Fibroblast of skin of abdomen (primary cell): ENCODE measurements around the gene ENSA.
"Not testable (repeated sequence)": the region's sequence is repeated elsewhere in the genome, so short reads cannot be mapped to it uniquely, and the experiment has no call there.

Source experiments
- DNase-seq: peaks from one replicate; pipeline ENCODE4 v3.0.0-alpha.2; 2013

ENSA gene

DNA sequence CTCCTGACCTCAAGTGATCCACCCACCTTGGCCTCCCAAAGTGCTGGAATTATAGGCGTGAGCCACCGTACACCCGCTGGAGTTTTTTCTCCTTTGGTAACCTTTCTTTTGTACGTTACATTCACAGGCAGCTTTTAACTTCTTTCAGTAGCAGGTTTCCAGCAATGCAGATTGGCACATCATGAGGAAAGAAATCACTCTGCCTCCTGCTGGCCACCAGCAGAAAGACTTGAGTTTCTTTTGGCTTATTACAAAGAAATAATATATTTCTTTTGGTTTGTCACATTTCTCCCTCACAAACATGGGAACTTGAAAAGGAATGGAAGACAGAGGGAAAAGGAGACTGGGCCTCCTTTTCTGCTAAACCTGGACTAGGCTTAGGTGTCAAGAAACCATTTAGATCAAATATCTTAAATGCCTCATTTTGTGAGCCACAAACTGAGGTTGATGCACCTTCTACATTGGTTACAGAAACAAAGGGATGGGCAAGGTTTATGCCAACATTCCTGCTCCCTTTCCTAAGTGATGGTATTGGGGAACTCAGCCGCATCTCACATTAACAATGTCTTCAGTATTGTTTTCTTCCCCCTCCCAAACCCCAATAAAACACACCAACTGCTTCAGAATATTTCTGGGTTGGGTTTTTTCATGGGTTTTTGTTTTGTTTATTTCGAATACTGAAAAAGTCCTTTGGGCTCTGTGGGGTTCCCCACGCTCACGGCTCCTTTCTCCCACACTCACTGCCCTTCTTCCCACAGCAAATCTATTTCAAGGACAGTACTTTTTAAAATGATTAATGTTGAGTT lies 7.7 kb downstream of the ENSA start:
- peak; percentile 59 for DNase-seq

DNA sequence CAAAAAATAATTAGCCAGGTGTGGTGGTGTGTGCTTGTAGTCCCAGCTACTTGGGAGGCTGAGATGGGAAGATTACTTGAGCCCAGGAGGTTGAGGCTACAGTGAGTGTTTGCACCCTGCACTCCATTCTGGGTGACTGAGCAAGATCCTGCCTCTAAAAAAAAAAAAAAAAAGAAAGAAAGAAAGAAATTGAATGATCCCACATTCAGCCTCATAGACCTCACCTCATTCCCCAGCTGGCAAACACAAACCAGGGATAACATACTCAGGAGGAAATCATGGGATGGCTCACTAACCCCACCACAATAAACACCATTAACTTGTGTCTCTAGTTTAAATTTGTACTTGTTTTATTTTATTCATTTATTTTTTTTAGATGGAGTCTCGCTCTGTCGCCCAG lies 8.5 kb downstream of the ENSA start:
- no peak for DNase-seq

DNA sequence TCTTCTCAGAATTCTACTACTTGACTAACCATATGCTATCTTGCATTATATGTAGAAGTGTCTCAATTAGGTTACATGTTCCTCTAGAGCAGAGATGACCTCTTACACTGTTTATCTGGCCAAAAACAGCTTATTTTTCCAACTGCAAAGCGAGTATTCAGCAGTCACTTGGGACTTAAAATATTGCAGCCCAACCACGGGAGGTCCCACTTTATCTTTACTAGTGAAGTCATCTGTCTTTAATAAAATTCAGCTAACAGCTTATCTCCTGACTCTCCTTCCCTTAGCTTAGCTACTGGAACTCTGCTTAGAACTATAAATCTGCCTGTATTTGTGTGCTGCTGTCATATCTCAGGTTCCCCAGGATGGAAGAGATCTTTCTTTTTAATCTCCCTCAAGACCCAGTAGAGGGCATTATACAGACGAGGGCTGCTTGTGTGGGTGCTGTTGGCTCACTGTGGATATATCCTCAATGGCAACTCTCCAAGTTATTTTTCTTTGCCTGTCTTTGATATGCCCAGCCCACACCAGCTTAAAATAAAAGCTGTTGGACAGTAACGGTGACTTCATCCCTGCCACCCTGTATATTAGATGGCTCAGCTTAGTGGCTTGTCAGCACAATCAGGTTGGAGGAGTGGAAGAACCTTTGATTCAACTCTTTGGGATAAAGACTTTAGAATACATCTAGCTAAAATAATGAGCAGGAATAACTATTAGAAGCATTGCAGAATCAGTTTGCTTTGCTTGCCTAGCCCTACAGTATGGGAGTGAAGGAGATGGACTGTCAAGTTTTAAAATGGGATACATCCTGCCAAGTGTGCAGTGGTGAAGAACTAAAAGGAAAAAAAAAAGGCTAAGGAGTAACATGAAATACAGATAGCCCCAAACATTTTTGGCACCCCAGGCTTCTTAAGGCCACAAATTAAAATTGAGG lies 9.6 kb downstream of the ENSA start:
- DNase-seq = peak; percentile 71

DNA sequence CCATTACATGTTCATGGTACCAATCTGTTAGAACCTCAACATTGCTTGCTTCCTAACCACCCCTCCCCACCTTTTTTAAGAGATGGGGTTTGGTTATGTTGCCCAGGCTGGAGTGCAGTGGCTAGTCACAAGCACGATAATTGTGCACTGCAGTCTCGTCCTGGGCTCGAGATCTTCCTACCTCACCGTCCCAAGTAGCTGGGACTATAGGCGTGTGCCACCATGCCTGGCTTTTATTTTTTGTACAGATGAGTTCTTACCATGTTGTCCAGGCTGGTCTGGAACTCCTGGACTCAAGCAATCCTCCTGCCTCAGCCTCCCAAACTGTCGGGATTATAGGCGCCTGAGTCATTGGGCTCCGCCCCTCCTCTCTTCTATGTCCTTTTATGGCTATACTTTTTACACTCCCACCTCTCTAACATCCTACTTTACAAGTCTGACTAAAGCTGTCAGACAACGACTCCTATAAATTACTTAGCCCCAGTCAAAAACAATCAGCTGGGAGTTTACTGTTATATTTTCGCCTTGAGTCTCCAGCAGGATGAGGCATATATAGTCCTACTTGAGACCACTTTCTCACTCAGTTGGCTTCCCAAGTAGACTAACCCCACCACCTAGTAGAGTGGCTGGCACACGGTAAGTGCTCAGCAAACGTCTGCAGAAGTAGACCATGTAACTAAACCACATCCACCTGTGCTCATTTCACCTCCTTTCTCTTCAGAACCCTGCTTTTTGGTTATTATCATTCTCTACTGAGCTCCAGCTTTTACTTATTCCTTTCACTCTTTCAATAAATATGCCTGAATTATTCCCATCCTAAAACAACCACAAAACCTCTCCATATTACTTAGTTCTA lies 13.8 kb downstream of the ENSA start:
- no peak for DNase-seq

DNA sequence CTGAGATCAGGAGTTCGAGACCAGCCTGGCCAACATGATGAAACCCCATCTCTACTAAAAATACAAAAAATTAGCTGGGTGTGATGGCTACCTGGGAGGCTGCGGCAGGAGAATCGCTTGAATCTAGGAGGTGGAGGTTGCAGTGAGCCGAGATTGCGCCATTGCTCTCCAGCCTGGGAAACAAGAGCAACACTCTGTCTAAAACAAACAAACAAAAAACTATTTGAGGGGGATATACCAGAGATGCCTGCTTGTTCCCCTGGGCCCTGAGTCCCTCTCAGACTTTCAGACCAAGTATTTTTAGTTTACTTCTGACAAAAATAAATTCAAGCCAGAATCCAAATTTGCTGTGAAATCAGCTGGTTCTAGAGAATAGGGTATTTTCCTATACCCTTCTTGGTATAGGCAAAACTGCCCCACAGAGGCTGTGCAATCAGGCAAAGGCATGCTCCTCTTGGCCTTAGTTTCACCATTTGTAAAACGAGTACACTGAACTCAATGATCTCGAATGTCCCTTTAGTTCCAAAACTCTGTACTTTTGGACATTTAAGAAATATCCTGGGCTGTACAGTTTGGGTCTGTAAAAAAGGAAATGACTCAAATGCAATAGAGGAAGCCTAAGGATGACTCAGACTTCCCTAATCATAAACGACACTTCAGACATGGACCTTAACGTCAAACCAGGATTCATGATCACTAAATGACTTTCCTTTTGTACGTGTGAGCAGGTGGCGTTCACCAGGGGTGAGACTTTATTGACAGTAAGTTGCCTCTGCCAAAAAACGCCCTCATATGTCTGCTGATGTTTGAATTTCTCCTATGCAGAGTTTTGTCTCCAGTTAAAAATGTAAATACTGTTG lies 16.1 kb downstream of the ENSA start:
- peak; percentile 72 for DNase-seq

DNA sequence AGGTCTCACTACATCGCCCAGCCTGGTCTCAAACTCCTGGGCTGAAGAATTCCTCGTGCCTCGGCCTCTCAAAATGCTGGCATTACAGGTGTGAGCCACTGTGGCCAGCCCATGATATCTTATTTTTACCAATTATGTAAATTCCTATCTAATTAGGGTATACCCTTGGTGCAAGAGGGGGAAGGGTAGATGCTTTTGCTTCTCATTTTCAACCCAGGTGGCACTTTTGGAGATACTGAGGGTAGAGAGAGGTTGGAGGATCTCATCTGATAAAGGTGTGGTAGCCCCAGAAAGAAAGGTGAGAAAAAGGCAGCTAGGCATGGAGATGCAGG lies 17.4 kb downstream of the ENSA start:
- DNase-seq = no peak

DNA sequence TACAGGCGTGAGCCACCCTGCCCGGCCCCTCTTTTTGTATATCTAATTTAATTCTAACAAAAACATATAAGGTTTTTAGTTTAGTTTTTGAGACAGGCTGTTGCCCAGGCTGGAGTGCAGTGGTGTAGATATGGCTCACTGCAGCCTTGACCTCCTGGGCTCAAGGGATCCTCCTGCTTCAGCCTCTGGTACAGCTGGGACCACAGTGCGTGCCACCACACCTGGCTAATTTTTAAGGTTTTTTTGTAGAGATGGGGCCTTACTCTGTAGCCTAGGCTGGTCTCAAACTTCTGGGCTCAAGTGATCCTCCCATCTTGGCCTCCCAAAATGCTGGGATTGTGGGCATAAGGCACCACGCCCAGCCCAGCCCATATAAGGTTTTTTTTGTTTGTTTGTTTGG lies 18.8 kb downstream of the ENSA start:
- no peak for DNase-seq

DNA sequence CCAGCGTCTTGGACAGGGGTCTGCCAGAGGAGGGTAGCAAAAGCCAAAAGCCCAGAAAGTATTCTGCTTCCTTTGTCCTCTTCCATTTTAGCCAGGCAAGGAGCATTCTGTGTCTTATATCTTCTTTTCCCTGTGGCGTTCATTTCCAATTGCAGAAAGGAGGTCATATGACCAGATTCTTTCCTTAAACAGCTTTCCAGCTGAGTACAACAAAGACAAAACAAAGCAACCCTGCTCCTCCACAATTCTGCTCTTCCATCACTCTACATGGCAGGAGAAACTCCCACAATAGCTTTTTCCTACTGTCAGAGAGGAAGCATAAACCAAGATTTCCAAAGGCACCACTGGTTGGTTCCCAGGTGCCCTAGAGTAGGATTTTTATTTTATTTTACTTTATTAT lies 19.7 kb downstream of the ENSA start:
- no peak for DNase-seq

DNA sequence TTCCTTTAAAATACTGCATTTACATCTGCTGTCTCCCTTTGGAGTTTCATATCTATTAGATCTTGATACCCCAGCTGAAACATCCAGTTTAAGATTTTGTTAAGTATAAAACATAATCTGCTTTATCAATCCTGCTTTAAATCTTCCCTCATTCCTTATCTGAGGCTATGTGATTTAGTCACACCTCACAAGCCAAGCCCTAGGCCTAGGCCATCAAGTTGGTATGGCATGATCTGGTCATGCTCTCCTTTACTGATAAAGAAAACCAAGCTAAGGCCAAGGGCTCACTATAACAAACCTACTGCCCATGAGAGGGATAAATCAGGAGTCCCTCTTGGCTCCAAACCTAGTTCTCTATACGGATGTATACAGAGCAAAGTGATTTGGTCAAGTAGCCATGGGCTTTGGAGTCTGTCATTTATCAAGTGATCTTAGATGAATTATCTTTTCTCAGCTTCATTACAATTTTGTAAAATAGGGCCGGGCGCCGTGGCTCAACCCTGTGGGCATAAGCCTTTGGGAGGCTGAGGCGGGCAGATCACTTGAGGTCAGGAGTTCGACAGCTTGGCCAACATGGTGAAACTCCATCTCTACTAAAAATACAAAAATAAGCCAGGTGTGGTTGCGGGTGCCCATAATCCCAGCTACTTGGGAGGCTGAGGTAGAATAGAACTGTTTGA lies 22.8 kb downstream of the ENSA start:
- DNase-seq = no peak

DNA sequence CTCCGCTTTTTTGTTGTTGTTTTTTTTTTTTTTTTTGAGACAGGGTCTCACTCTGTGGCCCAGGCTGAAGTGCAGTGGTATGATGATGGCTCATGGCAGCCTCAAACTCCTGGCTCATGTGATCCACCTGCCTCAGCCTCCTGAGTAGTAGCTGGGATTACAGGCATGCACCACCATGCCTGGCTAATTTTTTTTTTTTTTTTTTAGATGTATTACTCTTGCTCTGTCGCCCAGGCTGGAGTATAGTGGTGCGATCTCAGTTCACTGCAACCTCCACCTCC lies 24.0 kb downstream of the ENSA start:
- not testable (repeated sequence) for DNase-seq

DNA sequence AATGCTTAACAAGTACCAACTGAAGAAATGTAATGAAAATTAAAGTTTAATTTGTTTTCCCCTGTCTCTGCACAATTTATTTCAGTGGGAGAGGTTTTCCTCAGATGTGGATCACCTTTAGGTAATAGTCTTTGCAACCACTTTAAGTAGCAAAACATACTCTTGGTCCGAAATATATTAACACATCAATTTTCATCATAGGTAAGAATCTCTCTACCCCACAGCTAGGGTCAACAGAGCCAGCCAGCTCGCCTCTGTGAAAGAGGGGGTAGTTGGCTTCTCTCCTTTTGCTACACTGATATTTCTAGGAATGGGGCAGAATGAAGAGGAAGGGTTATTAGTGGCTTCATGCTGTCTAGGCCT lies 25.2 kb downstream of the ENSA start:
- DNase-seq = no peak

DNA sequence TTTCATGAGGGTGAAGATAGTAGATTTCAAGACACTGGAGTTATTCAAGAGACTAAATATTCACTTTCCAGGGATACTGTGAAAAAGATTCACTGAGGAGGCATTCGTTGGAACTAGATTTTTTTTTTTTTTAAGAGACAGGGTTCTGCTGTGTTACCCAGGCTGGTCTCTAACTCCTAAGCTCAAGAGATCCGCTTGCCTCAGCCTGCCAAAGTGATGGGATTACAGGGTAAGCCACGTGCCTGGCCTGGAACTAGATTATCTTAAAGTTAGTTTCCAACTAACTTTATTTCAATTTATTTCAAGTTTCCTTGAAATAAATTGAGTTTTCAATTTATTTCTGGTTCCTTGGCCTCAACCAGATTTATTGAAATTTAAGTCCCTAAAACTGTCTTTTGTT lies 25.7 kb downstream of the ENSA start:
- no peak for DNase-seq

DNA sequence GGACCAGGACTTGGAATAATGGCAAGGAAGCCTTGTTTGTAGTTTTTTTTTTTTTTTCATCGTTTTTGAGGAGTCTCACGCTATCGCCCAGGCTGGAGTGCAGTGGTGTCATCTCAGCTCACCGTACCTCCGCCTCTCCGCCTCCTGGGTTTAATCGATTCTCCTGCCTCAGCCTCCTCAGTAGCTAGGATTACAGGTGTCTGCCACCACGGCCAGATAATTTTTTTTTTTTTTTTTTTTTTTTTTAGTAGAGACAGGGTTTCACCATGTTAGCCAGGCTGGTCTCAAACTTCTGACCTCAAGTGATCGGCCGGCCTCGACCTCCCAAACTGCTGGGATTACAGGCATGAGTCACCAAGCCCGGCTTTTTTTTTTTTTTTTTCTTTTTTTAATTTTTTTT lies 27.0 kb downstream of the ENSA start:
- DNase-seq = not testable (repeated sequence)

DNA sequence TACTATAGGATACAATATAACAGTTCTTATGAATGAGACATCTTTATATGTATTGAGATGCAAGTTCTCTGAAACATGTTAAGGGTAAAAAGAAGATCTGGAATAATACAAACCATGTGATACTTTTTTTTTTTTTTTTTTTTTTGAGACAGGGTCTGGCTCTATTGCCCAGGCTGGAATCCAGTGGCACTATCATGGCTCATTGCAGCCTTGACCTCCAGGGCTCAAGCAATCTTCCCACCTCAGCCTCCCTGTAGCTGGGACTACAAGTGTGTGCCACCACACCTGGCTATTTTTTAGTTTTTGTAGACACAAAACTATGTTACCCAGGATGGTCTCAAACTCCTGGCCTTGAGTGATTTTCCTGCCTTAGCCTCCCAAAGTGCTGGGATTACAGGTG lies 27.9 kb downstream of the ENSA start:
- DNase-seq = no peak

DNA sequence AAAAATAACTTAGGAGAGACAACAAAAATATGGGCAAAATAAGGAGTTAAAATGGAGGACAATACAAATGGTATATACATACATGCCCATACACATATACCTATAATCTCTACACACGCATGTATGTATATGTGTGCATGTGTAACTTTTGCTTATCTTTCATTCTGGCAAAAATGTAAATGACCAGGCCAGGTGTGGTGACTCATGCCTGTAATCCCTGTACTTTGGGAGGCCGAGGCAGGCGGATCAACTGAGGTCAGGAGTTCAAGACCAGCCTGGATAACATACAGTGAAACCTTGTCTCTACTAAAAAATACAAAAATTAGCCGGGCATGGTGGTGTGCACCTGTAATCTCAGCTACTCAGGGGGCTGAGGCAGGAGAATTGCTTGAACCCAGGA lies 31.1 kb downstream of the ENSA start:
- DNase-seq = not testable (repeated sequence)

DNA sequence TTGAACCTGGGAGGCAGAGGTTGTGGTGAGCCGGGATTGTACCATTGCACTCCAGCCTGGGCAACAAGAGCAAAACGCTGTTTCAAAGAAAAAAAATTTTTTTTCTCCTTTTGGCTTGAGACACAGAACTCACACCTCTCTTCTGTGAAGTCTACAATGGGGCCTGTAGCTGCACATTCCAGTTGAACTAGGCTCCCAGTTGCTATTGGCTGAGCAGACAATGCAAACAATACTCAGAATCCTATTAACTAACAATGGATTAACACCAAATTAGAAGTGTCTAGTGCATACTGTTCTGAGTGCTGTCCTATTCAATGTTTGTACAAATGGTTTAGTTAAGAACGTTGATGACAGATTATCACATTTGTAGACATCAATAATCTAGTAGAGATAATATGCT lies 32.4 kb downstream of the ENSA start:
- no peak for DNase-seq

DNA sequence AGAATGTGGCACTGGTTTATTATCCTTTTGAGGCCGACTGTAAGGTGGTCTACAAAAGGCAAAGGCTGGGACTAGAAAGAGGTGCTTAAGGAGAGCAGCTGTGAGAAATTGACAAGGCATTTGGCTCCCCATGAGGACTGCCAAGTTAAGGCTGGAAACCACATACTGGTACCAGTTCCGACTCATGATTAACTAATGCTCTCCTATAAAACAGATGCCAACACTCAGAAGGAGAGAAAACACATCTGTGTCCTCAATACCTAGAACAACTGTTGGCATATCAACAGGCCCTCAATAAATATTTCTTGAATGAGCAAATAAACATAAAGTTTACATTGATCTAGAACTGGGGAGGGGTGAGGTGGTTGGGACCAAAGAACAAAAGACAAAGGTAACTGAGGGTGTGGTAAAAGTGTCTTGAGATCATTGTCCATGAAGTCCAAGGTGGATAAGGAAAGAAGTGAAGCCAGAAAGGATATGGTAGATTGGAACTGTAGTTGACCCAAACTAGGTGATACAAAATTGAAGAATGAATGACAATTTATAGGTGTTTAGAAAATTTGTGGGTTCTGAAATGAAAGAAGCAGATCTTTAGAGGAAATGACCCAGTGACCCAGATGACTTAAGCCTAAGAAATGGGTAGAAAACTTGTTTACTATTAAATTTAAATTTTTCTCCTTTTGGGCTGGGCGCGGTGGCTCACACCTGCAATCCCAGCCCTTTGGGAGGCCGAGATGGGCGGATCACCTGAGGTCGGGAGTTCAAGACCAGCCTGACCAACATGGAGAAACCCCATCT lies 33.1 kb downstream of the ENSA start:
- DNase-seq = no peak

DNA sequence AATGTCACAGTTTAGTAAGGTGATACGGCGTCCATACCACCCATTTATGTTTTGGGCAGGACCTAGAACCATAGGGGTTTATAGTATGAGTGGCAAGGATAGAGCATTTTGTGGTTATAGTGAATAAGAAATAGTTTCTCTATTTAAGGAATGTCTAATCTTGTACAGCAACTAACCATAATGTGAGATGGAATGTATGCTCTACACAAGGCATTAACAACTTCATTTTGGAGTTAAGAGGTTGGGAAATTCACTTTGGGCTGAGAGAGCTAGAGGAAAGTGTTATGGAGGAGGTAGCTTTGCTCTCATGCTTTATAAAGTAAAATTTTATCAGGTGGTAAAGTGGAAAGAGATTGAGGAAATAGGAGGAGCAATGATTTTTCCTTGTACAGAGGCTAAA lies 47.0 kb downstream of the ENSA start:
- peak; percentile 60 for DNase-seq

DNA sequence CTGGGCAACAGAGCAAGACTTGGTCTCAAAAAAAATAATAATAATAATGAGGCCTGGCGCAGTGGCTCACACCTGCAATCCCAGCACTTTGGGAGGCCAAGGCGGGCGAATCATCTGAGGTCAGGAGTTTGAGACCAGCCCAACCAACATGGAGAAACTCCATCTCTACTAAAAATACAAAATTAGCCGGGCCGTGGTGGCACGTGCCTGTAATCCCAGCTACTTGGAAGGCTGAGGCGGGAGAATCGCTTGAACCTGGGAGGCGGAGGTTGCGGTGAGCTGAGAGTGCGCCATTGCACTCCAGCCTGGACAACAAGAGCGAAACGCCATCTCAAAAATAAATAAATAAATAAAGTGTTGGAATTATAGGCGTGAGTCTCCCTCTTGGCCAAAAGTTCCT lies 47.5 kb downstream of the ENSA start:
- DNase-seq = not testable (repeated sequence)

DNA sequence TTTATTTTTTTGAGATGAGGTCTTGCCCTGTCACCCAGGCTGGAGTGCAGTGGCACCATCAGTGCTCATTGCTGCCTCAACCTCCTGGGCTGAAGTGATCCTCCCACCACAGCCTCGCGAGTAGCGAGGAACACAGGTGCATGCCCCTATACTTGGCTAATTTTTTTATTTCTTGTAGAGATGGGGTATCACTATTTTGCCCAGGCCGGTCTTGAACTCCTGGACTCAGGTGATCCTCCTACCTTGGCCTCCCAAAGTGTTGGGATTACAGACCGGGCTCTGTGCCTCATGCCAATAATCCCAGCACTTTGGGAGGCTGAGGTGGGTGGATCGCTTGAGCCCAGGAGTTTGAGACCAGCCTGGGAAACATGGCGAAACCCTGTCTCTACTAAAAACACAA lies 48.0 kb downstream of the ENSA start:
- not testable (repeated sequence) for DNase-seq

DNA sequence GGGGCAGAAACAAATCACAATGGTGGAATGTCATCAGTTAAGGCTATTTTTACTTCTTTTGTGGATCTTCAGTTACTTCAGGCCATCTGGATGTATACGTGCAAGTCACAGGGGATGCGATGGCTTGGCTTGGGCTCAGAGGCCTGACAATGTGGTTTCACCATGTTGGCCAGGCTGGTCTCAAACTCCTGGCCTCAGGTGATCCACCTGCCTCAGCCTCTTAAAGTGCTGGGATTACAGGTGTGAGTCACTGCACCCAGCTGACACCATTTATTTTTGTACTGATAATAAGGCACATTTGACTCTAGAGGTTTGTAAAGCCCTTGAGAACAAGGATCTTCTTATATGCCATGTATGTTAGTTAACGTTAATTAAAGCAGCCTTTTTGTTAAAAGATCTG lies 48.4 kb downstream of the ENSA start:
- DNase-seq = not testable (repeated sequence)
